CD8-positive, alpha-beta memory T cell (primary cell): Measurements from ENCODE around the gene HNRNPL. TPM values are rescaled to one million over a fixed set of nuclear protein-coding genes. Genes with fewer than 3 reads are reported as not detected.
"Not testable (repeated sequence)": the region's sequence is repeated elsewhere in the genome, so short reads cannot be mapped to it uniquely, and the experiment has no call there.

Source experiments
- CTCF ChIA-PET: fragments of 350-600 bp; sonication (Branson Sonifier 250); formaldehyde crosslinking; loops from one replicate; lab custom pipeline; 2021; ENCODE audit warnings: antibody characterized with exemption; lab: Charles Lee
- POLR2A ChIA-PET: fragments of 350-600 bp; sonication (Branson Sonifier 250); formaldehyde crosslinking; loops from one replicate; lab custom pipeline; 2021; ENCODE audit warnings: antibody characterized with exemption; lab: Charles Lee
- DNase-seq, 5 donors: peaks; one replicate each; pipeline versions ENCODE4 v3.0.0 to v3.0.0-alpha.2; 2020 to 2022; ENCODE audit warnings: mixed read lengths in 1 of 5
- H3K27ac ChIP-seq: one replicate; pipeline ENCODE4 v1.7.0; 2013; ENCODE audit warnings: low read depth, mild to moderate bottlenecking, low read length, moderate library complexity
- H3K27me3 ChIP-seq: 2 replicates; pipeline ENCODE4 v1.7.0; 2013; ENCODE audit warnings: low read length, mild to moderate bottlenecking; ENCODE audit not compliant: insufficient read depth, poor library complexity, severe bottlenecking
- H3K36me3 ChIP-seq: 2 replicates; pipeline ENCODE4 v1.7.0; 2013; ENCODE audit warnings: mild to moderate bottlenecking, low read length, moderate library complexity; ENCODE audit not compliant: insufficient read depth
- H3K4me1 ChIP-seq: 2 replicates; pipeline ENCODE4 v1.7.0; 2013; ENCODE audit warnings: mild to moderate bottlenecking, low read length, moderate library complexity; ENCODE audit not compliant: insufficient read depth
- H3K4me3 ChIP-seq: 2 replicates; pipeline ENCODE4 v1.7.0; 2013; ENCODE audit warnings: mild to moderate bottlenecking, low read length
- H3K9me3 ChIP-seq: 2 replicates; pipeline ENCODE4 v1.7.0; 2013; ENCODE audit warnings: mild to moderate bottlenecking, low read length
- H3K27ac Mint-ChIP-seq, 8 donors: one replicate each; pipeline ENCODE4 v1.8.0; 2020 to 2021; ENCODE audit warnings: mixed read lengths in 8 of 8, mild to moderate bottlenecking in 6 of 8, inconsistent platforms in 3 of 8, moderate library complexity in 3 of 8
- H3K27me3 Mint-ChIP-seq, 2 donors: one replicate each; pipeline ENCODE4 v1.8.0; 2020 to 2021; ENCODE audit warnings: mixed read lengths in 2 of 2, mild to moderate bottlenecking in 1 of 2, moderate library complexity in 1 of 2
- H3K36me3 Mint-ChIP-seq, 3 donors: one replicate each; pipeline ENCODE4 v1.8.0; 2020 to 2021; ENCODE audit warnings: mixed read lengths in 3 of 3, inconsistent platforms in 1 of 3, mild to moderate bottlenecking in 1 of 3
- H3K4me1 Mint-ChIP-seq, 3 donors: one replicate each; pipeline ENCODE4 v1.8.0; 2020 to 2021; ENCODE audit warnings: mixed read lengths in 3 of 3, inconsistent platforms in 1 of 3, mild to moderate bottlenecking in 1 of 3
- H3K4me3 Mint-ChIP-seq, 7 donors: one replicate each; pipeline ENCODE4 v1.8.0; 2020 to 2021; ENCODE audit warnings: mixed read lengths in 7 of 7, mild to moderate bottlenecking in 6 of 7, moderate library complexity in 4 of 7, inconsistent platforms in 2 of 7
- H3K9me3 Mint-ChIP-seq, 5 donors: one replicate each; pipeline ENCODE4 v1.8.0; 2020 to 2022; ENCODE audit warnings: mixed read lengths in 5 of 5, mild to moderate bottlenecking in 3 of 5, moderate library complexity in 2 of 5, inconsistent platforms in 1 of 5
- polyA plus RNA-seq: library from polyadenylated mRNA; unstranded; fragments of 300-500 nt; fragmentation: Illumina TruSeq; gene quantifications from one replicate; pipeline ENCODE4 v1.2.3, GENCODE V29; 2021
- total RNA-seq, 2 experiments: library from RNA; stranded (reverse); gene quantifications; one replicate each; pipeline ENCODE4 v1.2.3, GENCODE V29; 2021

The HNRNPL gene
- total and polyA plus RNA-seq, 3 experiments from 2014 or later, result 73.4 to 679 (median 656) TPM

DNA sequence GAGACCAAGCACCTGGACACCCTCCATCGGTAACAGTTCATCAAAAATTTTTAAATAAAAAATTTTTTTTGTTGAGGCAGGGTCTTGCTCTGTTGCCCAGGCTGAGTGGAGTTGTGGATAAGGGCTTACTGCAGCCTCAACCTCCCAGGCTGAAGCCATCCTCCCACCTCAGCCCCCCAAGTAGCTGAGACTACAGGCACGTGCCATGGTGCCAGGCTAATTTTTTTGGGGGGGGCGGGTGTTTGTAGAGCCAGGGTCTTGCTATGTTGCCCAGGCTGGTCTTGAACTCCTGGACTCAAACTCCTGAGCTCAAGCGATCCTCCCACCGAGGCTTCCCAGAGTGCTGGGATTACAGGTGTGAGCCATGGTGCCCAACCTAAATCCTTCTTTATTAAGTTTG lies 56.1 kb downstream of the HNRNPL start:
- H3K9me3 Mint-ChIP-seq, result no peaks in the 10 kb centered on the region
- H3K4me3 Mint-ChIP-seq, result peak overlapping the region in 5 of 7 donors; percentile 39 to 92 (median 69)
- no peaks in the 10 kb centered on the region for H3K27me3 Mint-ChIP-seq
- peak overlapping the region in 1 of 8 donors; percentile 80 for H3K27ac Mint-ChIP-seq
- no peak overlapping the region for H3K27ac ChIP-seq
- peaks cover 4 to 9% (median 6%) of the 10 kb centered on the region in 3 donors for H3K4me1 Mint-ChIP-seq
- H3K36me3 ChIP-seq, result no peaks in the 10 kb centered on the region
- no peak for DNase-seq
- H3K4me1 ChIP-seq, result no peaks in the 10 kb centered on the region
- H3K4me3 ChIP-seq, result no peak overlapping the region
- H3K9me3 ChIP-seq, result no peaks in the 10 kb centered on the region
- no peaks in the 10 kb centered on the region for H3K27me3 ChIP-seq
- H3K36me3 Mint-ChIP-seq, result no peaks in the 10 kb centered on the region
- POLR2A ChIA-PET, result interaction anchor here (0.7 kb wide), 1 partner anchor 315 kb away, joined by 11 read pairs; no protein-coding TSS in a partner anchor
- CTCF ChIA-PET, result interaction anchor here (1.0 to 1.4 kb wide), 2 partner anchors 24 to 137 kb away, joined by 3 to 5 read pairs; partner anchors contain the start of genes MRPS12 and SARS2

- Mint-ChIP-seq H3K27me3 (no peaks in the 10 kb centered on the region), H3K4me3 (peak overlapping the region in 6 of 7 donors; percentile 56 to 92 (median 67)), H3K27ac (peak overlapping the region in 3 of 8 donors; percentile 33 to 80 (median 61)), H3K4me1 (peaks cover 4 to 9% (median 6%) of the 10 kb centered on the region in 3 donors), H3K36me3 (no peaks in the 10 kb centered on the region), H3K9me3 (no peaks in the 10 kb centered on the region)
- Histone ChIP-seq H3K9me3 (no peaks in the 10 kb centered on the region), H3K36me3 (no peaks in the 10 kb centered on the region), H3K27ac (no peak overlapping the region), H3K4me1 (no peaks in the 10 kb centered on the region), H3K4me3 (no peak overlapping the region), H3K27me3 (no peaks in the 10 kb centered on the region)
- DNase-seq, result no peak
- CTCF ChIA-PET, result interaction anchor here (0.6 to 1.5 kb wide), 4 partner anchors 23 to 146 kb away, joined by 3 to 4 read pairs (median 3); partner anchors contain the start of gene ACTN4
- POLR2A ChIA-PET, result interaction anchor here (1.0 kb wide), 1 partner anchor 49 kb away, joined by 3 read pairs; no protein-coding TSS in a partner anchor
Observed at GRCh38 chr19:38793177-38793576, 56.6 kb downstream of the HNRNPL start.

DNA sequence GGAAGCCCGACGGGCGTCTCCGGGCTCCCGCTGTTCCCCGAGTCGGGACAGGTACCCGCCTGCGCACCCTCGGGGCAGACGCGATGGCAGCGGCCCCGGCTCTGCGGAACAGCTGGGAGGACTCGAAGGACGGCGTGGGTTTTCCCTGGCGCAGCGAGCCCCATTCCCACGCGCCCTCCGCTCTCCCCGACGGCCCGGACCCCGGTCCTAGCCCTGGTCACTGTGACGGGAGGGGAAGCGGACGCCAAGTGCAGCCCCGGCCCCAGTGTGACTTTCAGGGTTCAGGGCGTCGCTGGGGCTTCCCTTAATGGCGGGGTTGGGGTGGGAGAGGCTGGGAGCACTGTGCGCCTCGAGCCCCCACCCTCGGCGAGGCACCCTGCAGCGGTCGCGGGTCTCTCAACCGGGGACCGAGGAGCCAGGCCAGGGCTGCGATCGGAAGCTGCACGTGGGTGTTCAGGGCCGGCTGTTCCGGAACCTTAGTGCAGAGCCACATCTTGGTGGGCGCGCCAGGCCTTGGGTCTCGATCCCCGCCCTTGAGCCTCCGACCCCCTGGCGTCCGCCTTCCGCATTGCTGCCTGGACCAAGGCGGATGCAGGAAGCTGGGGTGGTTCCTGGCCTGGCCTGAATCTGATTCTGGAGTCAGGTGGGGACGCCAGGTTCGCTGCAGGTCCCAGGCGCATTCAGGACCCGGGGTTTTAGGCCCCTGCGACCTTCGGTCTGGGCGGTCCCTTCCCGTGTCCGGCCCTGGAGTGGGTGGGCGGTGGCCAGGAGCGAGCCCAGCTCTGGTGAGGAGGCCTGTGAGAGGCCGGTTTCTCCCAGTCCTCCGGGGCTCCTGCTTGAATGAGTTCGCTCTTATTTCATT lies 57.3 kb downstream of the HNRNPL start:
- DNase-seq, result peak in 3 of 5 donors; percentile 15 to 67 (median 31)
- Mint-ChIP-seq H3K4me3 (peak overlapping the region in 6 of 7 donors; percentile 56 to 92 (median 67)), H3K27me3 (no peaks in the 10 kb centered on the region), H3K4me1 (peaks cover 4 to 9% (median 6%) of the 10 kb centered on the region in 3 donors), H3K9me3 (no peaks in the 10 kb centered on the region), H3K27ac (peak overlapping the region in 1 of 8 donors; percentile 80), H3K36me3 (no peaks in the 10 kb centered on the region)
- POLR2A ChIA-PET, result interaction anchor here (1.0 kb wide), 1 partner anchor 50 kb away, joined by 3 read pairs; no protein-coding TSS in a partner anchor
- H3K36me3 ChIP-seq, result no peaks in the 10 kb centered on the region
- no peaks in the 10 kb centered on the region for H3K4me1 ChIP-seq
- H3K27ac ChIP-seq, result no peak overlapping the region
- CTCF ChIA-PET, result interaction anchor here (0.6 to 1.5 kb wide), 4 partner anchors 23 to 145 kb away, joined by 3 to 4 read pairs (median 3); partner anchors contain the start of gene ACTN4
- H3K27me3 ChIP-seq, result no peaks in the 10 kb centered on the region
- H3K9me3 ChIP-seq, result no peaks in the 10 kb centered on the region
- no peak overlapping the region for H3K4me3 ChIP-seq

DNA sequence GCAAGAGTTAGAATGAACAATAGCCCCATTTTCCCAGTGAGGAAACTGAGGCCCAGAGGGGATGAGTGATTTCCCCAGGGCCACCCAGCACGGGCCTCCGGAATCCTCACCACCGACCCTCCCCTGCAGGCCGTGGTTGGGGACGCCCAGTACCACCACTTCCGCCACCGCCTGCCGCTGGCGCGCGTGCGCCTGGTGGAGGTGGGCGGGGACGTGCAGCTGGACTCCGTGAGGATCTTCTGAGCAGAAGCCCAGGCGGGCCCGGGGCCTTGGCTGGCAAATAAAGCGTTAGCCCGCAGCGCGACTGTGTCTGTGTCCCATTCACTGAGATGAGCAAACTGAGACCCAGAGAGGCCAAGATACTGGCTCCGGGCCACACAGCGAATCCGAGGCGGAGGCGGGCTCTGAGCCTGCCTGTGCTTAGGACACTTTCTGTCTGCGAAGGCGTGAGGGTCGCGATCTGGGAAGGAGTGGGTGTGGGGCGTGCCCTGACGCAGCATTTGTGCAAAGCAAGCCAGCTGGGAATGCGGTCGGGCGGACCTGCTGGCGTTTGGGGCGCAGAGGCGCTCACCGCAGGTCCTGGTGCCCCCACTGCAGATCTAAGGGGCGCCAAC lies 58.2 kb downstream of the HNRNPL start:
- H3K27me3 Mint-ChIP-seq, H3K4me1 ChIP-seq, H3K36me3 Mint-ChIP-seq, H3K4me3 Mint-ChIP-seq, H3K4me1 Mint-ChIP-seq, H3K27ac ChIP-seq, H3K27ac Mint-ChIP-seq, H3K9me3 ChIP-seq, H3K9me3 Mint-ChIP-seq, H3K36me3 ChIP-seq, DNase-seq, POLR2A ChIA-PET, H3K27me3 ChIP-seq, H3K4me3 ChIP-seq: not testable (repeated sequence)
- CTCF ChIA-PET, result interaction anchor here (1.5 kb wide), 1 partner anchor 144 kb away, joined by 3 read pairs; the partner anchor contains the start of gene ACTN4

GRCh38 chr19:38790507-38791403 lies 59.0 kb downstream of the HNRNPL start:
- CTCF ChIA-PET, H3K9me3 Mint-ChIP-seq, H3K36me3 Mint-ChIP-seq, H3K9me3 ChIP-seq, H3K4me3 Mint-ChIP-seq, H3K27me3 Mint-ChIP-seq, POLR2A ChIA-PET, H3K4me1 Mint-ChIP-seq, DNase-seq, H3K27ac ChIP-seq, H3K27ac Mint-ChIP-seq, H3K4me1 ChIP-seq, H3K36me3 ChIP-seq, H3K4me3 ChIP-seq, H3K27me3 ChIP-seq: not testable (repeated sequence)

DNA sequence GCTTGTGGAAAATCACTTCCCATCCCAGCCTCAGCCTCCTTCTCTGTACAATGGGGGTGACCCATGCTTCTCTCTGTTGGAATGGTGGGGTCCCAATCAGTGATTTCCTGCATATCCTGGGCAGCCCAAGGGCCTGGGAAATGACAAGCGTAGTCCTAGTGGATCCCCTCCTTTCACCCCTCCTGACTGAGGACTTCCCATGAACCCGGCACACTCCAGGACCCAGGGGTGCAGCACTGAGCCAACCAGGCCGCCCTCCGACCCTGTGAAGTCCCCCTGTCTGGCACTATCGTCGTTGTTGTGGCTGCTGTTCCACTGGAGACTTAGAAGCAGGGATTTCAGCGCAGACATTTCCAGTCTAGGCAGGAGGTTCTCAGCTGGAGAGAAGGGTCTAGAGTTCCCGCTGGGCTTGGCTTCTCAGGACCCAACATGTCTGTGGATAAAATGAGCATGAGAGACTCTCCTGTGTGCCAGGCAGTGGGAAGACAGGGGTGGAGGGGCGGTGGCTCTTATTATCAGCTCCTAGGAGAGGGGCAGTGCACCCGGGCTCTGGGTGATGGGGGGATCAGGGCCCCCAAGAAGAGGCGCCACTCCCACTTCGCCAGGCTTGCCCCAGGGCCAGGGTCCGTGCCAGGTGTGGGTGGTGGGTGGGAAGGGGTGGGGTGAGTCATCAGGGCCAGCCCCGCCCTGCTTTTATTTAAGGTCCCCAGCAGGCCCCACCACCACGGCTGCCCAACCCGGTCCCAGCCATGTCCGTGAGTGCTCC lies 61.1 kb downstream of the HNRNPL start, which contains the start of gene LGALS7B:
LGALS7B (plus strand) TSS at position 723 of the 766 bp plus-strand sequence; CDS start at position 750, 27 bp downstream.
- Histone ChIP-seq H3K36me3 (no peaks in the 10 kb centered on the region), H3K27me3 (no peaks in the 10 kb centered on the region), H3K4me1 (no peaks in the 10 kb centered on the region), H3K9me3 (no peaks in the 10 kb centered on the region), H3K4me3 (no peak within 1 kb of the TSS), H3K27ac (no peak within 1 kb of the TSS)
- CTCF ChIA-PET, result interaction anchor here (0.6 kb wide), 1 partner anchor 19 kb away, joined by 3 read pairs; no protein-coding TSS in a partner anchor
- POLR2A ChIA-PET, result no interaction called here
- Mint-ChIP-seq H3K36me3 (no peaks in the 10 kb centered on the region), H3K27me3 (peaks cover 0 to 3% of the 10 kb centered on the region in 2 donors), H3K4me1 (peaks cover 4 to 6% (median 4%) of the 10 kb centered on the region in 3 donors), H3K27ac (peak within 1 kb of the TSS in 3 of 8 donors; percentile 14 to 57 (median 17)), H3K9me3 (no peaks in the 10 kb centered on the region), H3K4me3 (no peak within 1 kb of the TSS)
- DNase-seq, result no peak
